GM13977 (cell line): ENCODE data around the gene CCNB2.
"Not testable (repeated sequence)": the region's sequence is repeated elsewhere in the genome, so short reads cannot be mapped to it uniquely, and the experiment has no call there.

Experiments used
- DNase-seq: peaks from one replicate; pipeline ENCODE4 v3.0.0; 2012; ENCODE audit warnings: low spot score
- CTCF ChIP-seq: IDR thresholded peaks from 2 replicates; pipeline ENCODE4 v1.5.1; 2012; ENCODE audit warnings: mild to moderate bottlenecking, control low read depth; ENCODE audit not compliant: insufficient read depth; ENCODE audit errors: extremely low read depth, missing control alignments
- in situ Hi-C: fragments of 300-500 bp; cut with MboI; formaldehyde crosslinking; loops from one replicate; pipeline ENCODE4 v1.12.0; 2022; ENCODE audit warnings: low sequenced_read_pairs, low pct_unique_long_range_greater_than_20kb, mixed read lengths, inconsistent platforms; ENCODE audit not compliant: unreplicated experiment

The CCNB2 gene

GRCh38 chr15:59143281-59143680 lies 38.3 kb downstream of the CCNB2 start:
- no peak for TF ChIP-seq CTCF
- no peak for DNase-seq
- in situ Hi-C loops: no loop called here

GRCh38 chr15:59144594-59144993 lies 39.6 kb downstream of the CCNB2 start:
- DNase-seq, in situ Hi-C loops: not testable (repeated sequence)

GRCh38 chr15:59147666-59148065 lies 42.7 kb downstream of the CCNB2 start:
- DNase-seq: no peak
- in situ Hi-C loops: no loop called here
- no peak for TF ChIP-seq CTCF

GRCh38 chr15:59148153-59148833 lies 43.3 kb downstream of the CCNB2 start:
- TF ChIP-seq CTCF: no peak
- in situ Hi-C loops: no loop called here
- no peak for DNase-seq

GRCh38 chr15:59150185-59150584 lies 45.2 kb downstream of the CCNB2 start:
- TF ChIP-seq CTCF: no peak

GRCh38 chr15:59152694-59153450 lies 47.9 kb downstream of the CCNB2 start:
- no peak for TF ChIP-seq CTCF
- no peak for DNase-seq
- in situ Hi-C loops: no loop called here

More at GRCh38 chr15:59150185-59150584, 45.2 kb downstream of the CCNB2 start:
- DNase-seq: no peak
- in situ Hi-C loops: no loop called here

- in situ Hi-C loops: no loop called here
- DNase-seq: no peak
- TF ChIP-seq CTCF: no peak
These were observed 48.5 kb downstream of the CCNB2 start for GRCh38 chr15:59153466-59153865.
